Endothelial cell of umbilical vein (primary cell): ENCODE measurements around the gene CYP21A2. TPM values are rescaled to one million over a fixed set of nuclear protein-coding genes. Genes with fewer than 3 reads are reported as not detected.
"Not testable (repeated sequence)": the region's sequence is repeated elsewhere in the genome, so short reads cannot be mapped to it uniquely, and the experiment has no call there.

Experiments
- BruUV-seq: library from RNA; stranded (reverse); fragments of 400-500 nt; replicated peaks from 2 replicates; lab custom pipeline; 2021; lab: Mats Ljungman, UMichigan
- CTCF ChIA-PET: fragments of 300-600, 350-600 bp; sonication (Branson Sonifier 250); formaldehyde crosslinking; loops from one replicate; lab custom pipeline; 2021; ENCODE audit warnings: antibody characterized with exemption, inconsistent platforms; lab: Charles Lee
- POLR2A ChIA-PET: fragments of 300-600, 350-600 bp; sonication (Branson Sonifier 250); formaldehyde crosslinking; loops from one replicate; lab custom pipeline; 2021; ENCODE audit warnings: antibody characterized with exemption, inconsistent platforms; lab: Charles Lee
- DNase-seq: peaks from one replicate; pipeline ENCODE4 v3.0.0-alpha.2; 2011; ENCODE audit warnings: low read depth, low spot score
- FAIRE-seq: peaks from 2 replicates; lab custom pipeline; 2011; peaks lifted over from hg19 to GRCh38; lab: Jason Lieb, UNC
- H2AFZ ChIP-seq: 2 replicates; pipeline ENCODE4 v1.6.0; 2012; ENCODE audit warnings: low read depth, low read length, control low read depth, inconsistent platforms
- H3K27ac ChIP-seq: 2 replicates; pipeline ENCODE4 v1.5.1; 2011; ENCODE audit warnings: low read depth, mild to moderate bottlenecking, control low read depth, low read length, moderate library complexity; ENCODE audit not compliant: insufficient read depth
- H3K27me3 ChIP-seq, 2 experiments: 2 replicates each; pipeline versions ENCODE4 v1.6.0 to v1.6.1; 2011; ENCODE audit warnings: low read length in 2 of 2, mixed read lengths in 1 of 2; ENCODE audit not compliant: control insufficient read depth in 2 of 2, insufficient read depth in 2 of 2
- H3K36me3 ChIP-seq, 2 experiments: 2 replicates in 1 of 2; 3 replicates in 1 of 2; pipeline ENCODE4 v1.5.1; 2011; ENCODE audit warnings: low read length in 2 of 2, mild to moderate bottlenecking in 1 of 2, moderate library complexity in 1 of 2; ENCODE audit not compliant: control insufficient read depth in 2 of 2, insufficient read depth in 2 of 2; ENCODE audit errors: extremely low read depth in 1 of 2
- H3K4me1 ChIP-seq: 3 replicates; pipeline ENCODE4 v1.5.1; 2011; ENCODE audit warnings: mild to moderate bottlenecking, low read length; ENCODE audit not compliant: control insufficient read depth, insufficient read depth; ENCODE audit errors: extremely low read depth
- H3K4me2 ChIP-seq: 2 replicates; pipeline ENCODE4 v1.6.1; 2011; ENCODE audit warnings: low read length, control low read depth, mixed read lengths; ENCODE audit not compliant: insufficient read depth
- H3K4me3 ChIP-seq, 3 experiments: fragments of 200-600 bp in 1 of 3; sonication (generic), shearing (Covaris generic) in 1 of 3; replicated peaks in 1 of 3; 2 replicates each; pipeline ENCODE4 v1.5.1; 2011 to 2016; ENCODE audit warnings: control low read depth in 3 of 3, low read length in 3 of 3, mild to moderate bottlenecking in 2 of 3, inconsistent platforms in 1 of 3, low read depth in 1 of 3, moderate library complexity in 1 of 3; ENCODE audit not compliant: insufficient read depth in 1 of 3
- H3K79me2 ChIP-seq: 2 replicates; pipeline ENCODE4 v1.6.0; 2012; ENCODE audit warnings: low read length, inconsistent platforms; ENCODE audit not compliant: control insufficient read depth, insufficient read depth
- H3K9ac ChIP-seq: replicated peaks from 2 replicates; pipeline ENCODE3; 2011; ENCODE audit warnings: low read length, control low read depth; ENCODE audit not compliant: insufficient read depth; ENCODE audit errors: extremely low read depth
- H3K9me1 ChIP-seq: replicated peaks from 3 replicates; pipeline ENCODE4 v1.6.0; 2011; ENCODE audit warnings: mild to moderate bottlenecking, low read length; ENCODE audit not compliant: control insufficient read depth, insufficient read depth; ENCODE audit errors: extremely low read depth
- H3K9me3 ChIP-seq: replicated peaks from 2 replicates; pipeline ENCODE4 v1.5.1; 2012; ENCODE audit warnings: low read length, inconsistent platforms; ENCODE audit not compliant: control insufficient read depth, insufficient read depth
- H4K20me1 ChIP-seq: replicated peaks from 2 replicates; pipeline ENCODE3; 2011; ENCODE audit warnings: mild to moderate bottlenecking, low read length; ENCODE audit not compliant: control insufficient read depth, insufficient read depth; ENCODE audit errors: extremely low read depth
- dilution Hi-C: fragments of 300-500 bp; cut with MboI; formaldehyde crosslinking; loops from one replicate; pipeline ENCODE4 v1.15.0; 2019; ENCODE audit warnings: low sequenced_read_pairs; ENCODE audit not compliant: extremely low pct_ligation_motif_present
- intact Hi-C: fragments of 100-400 bp; cut with micrococcal nuclease; formaldehyde crosslinking; loops from one replicate; pipeline ENCODE4 v1.10.0; 2022
- polyA plus RNA-seq, 4 experiments: library from polyadenylated mRNA; depleted of rRNA in 3 of 4; stranded (reverse) in 3 of 4; unstranded in 1 of 4; fragments of >200 nt; gene quantifications; 2 replicates each; pipeline versions ENCODE4 v1.2.1 to v1.2.3, GENCODE V29; 2011 to 2012; ENCODE audit warnings: missing spikeins in 1 of 4
- total RNA-seq: library from RNA; stranded (reverse); gene quantifications from 2 replicates; pipeline ENCODE4 v1.2.3, GENCODE V29; 2021

Gene CYP21A2
- total and polyA plus RNA-seq, 2 donors (not counting 3 experiments of a cell fraction or from before 2014, with no cell fraction given): 0.22 to 0.46 TPM

DNA sequence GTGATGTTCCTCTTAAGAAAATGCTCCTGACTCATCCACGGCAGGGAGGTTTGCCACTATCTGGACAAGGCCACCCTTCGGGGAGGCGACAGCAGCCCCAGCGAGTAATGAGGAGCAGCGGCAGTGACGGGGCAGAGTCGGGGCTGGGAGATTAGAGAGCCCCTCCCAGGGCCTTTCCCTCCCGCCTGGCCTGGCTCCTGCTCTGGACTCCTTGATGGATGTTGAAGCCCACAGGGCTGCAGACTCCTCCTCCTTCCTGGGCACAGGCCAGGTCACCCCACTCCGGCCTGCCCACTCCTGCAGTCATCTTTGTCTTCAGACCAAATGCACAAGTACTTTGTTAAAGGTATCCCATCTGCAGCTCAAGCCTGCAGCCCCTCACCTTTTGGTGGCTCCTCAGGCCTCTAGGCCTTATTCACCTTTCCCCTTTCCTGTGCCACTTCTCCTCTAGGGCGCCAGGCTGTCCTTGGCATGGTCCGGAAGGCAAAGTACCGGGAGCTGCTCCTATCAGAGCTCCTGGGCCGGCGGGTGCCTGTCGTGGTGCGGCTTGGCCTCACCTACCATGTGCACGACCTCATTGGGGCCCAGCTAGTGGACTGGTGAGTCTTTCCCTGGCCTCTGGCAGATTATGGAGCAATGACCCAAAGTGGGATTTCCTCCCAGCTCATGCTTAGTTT, 25.1 kb upstream of the CYP21A2 start:
- FAIRE-seq: peak; percentile 61
- DNase-seq, CTCF ChIA-PET, H3K4me1 ChIP-seq, BruUV-seq, H3K9me1 ChIP-seq, H3K27ac ChIP-seq, H3K9me3 ChIP-seq, H3K4me2 ChIP-seq, H4K20me1 ChIP-seq, intact Hi-C loops, H3K36me3 ChIP-seq, POLR2A ChIA-PET, H3K4me3 ChIP-seq, H3K79me2 ChIP-seq, H2AFZ ChIP-seq, H3K27me3 ChIP-seq, H3K9ac ChIP-seq, dilution Hi-C loops: not testable (repeated sequence)

DNA sequence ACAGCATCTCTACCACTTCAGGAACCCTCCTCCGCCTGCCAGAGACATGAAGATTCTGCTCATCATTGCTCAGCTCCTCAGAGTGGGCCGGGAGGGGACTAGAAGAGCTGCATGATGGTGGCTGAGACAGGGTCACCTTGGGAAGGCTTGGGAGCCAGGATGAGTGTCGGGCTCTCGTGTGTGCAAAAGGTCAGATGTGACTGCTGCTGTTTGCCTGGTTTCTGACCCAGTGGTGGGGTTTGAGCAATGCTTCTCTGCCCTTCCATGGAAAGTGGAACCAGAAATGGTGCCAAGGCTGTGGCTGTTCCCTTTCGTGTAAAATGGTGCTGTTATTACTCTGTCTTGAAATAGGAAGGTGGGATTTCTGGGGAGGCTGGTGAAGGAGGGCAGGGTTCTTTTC, 24.5 kb upstream of the CYP21A2 start:
- intact Hi-C loops, H2AFZ ChIP-seq, H3K4me2 ChIP-seq, H4K20me1 ChIP-seq, H3K9ac ChIP-seq, CTCF ChIA-PET, POLR2A ChIA-PET, H3K36me3 ChIP-seq, FAIRE-seq, H3K27ac ChIP-seq, H3K4me3 ChIP-seq, dilution Hi-C loops, BruUV-seq, DNase-seq, H3K9me3 ChIP-seq, H3K4me1 ChIP-seq, H3K27me3 ChIP-seq, H3K9me1 ChIP-seq, H3K79me2 ChIP-seq: not testable (repeated sequence)

DNA sequence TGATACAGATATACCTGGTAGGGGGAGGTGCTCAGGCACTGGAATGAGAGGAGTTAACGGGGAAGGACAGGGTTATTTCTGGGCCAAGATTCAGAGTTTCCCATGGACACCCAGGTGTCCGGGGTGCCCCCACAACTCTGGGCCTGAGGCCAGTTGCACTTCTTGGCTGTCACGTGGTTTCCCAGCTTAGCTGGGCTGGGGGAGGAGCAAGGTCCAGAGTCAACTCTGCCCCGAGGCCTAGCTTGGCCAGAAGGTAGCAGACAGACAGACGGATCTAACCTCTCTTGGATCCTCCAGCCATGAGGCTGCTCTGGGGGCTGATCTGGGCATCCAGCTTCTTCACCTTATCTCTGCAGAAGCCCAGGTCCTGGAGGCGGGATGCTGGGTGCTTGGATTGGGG, 23.7 kb upstream of the CYP21A2 start, which contains the start of gene C4B:
Gene C4B (plus strand): TSS at position 249 of the 400 bp plus-strand sequence. CDS start 51 bp downstream, at position 300.
- H3K4me3 ChIP-seq, POLR2A ChIA-PET, H3K9ac ChIP-seq, DNase-seq, H3K36me3 ChIP-seq, H3K4me1 ChIP-seq, H3K9me3 ChIP-seq, FAIRE-seq, H3K27me3 ChIP-seq, dilution Hi-C loops, H4K20me1 ChIP-seq, CTCF ChIA-PET, intact Hi-C loops, H2AFZ ChIP-seq, H3K9me1 ChIP-seq, H3K4me2 ChIP-seq, H3K79me2 ChIP-seq, BruUV-seq, H3K27ac ChIP-seq: not testable (repeated sequence)

DNA sequence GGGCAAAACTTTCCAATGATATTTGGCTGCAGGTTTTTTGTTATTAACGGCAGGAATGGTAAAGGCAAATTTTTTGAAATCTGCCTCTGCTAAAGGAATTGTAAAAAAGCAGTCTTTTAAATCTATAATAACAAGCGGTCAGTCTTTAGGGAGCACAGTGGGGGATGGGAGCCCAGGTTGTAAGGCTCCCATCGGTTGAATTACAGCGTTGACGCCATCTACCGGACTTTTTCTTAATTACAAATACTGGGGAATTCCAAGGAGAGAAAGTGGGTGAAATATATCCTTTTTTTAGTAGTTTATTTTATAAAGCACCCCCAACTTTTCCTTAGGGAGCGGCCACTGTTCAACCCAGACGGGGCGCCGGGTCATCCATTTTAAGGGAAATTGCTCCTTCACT, 16.1 kb upstream of the CYP21A2 start:
- CTCF ChIA-PET, POLR2A ChIA-PET, H3K36me3 ChIP-seq, intact Hi-C loops, DNase-seq, H3K4me1 ChIP-seq, H3K9me3 ChIP-seq, H3K4me3 ChIP-seq, H4K20me1 ChIP-seq, H3K79me2 ChIP-seq, H3K4me2 ChIP-seq, H3K27ac ChIP-seq, H3K9me1 ChIP-seq, BruUV-seq, H3K27me3 ChIP-seq, FAIRE-seq, dilution Hi-C loops, H3K9ac ChIP-seq, H2AFZ ChIP-seq: not testable (repeated sequence)
